ENCODE data around the gene ANKRD40.

The ANKRD40 gene

GRCh38 chr17:50667259-50668024 is 40.3 kb downstream of the ANKRD40 start:
- no peak for DNase-seq

GRCh38 chr17:50666316-50666715 is 41.4 kb downstream of the ANKRD40 start:
- no peak for DNase-seq

- no peak for DNase-seq
Observed at GRCh38 chr17:50665838-50666237, 41.9 kb downstream of the ANKRD40 start.

DNA sequence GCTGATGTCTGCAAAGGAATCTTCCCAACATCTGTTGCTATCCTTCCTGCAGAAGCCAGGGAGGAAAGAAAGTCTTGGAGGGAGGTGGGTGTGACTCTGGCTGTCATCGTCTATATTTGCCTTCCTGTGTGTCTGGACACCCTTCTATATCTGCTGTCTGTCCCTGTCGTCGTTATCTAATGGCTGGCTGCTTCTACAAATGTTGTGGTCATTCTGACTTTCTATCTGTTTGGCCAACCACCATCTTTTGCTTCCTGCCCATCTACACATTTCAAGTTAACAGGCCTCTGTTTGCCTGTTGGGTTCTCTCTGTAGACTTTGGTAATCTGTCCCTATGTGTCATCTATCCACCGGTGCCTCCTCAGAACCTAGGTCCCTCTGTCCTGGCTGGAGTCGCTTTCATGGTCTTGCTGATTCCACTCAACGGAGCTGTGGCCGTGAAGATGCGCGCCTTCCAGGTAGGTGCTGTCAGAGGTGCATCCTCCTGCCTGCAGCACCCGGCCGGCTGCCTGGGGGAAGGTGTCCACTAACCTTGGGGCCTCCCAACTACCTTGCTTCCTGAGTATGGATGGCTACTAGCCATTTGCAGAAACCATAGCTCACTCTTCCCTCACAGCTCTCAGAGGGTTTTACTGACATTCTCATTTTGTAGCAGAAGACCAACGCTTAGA is 42.8 kb downstream of the ANKRD40 start:
- no peak for DNase-seq

- DNase-seq, result no peak
Observed at GRCh38 chr17:50663812-50664374, 43.8 kb downstream of the ANKRD40 start.

DNA sequence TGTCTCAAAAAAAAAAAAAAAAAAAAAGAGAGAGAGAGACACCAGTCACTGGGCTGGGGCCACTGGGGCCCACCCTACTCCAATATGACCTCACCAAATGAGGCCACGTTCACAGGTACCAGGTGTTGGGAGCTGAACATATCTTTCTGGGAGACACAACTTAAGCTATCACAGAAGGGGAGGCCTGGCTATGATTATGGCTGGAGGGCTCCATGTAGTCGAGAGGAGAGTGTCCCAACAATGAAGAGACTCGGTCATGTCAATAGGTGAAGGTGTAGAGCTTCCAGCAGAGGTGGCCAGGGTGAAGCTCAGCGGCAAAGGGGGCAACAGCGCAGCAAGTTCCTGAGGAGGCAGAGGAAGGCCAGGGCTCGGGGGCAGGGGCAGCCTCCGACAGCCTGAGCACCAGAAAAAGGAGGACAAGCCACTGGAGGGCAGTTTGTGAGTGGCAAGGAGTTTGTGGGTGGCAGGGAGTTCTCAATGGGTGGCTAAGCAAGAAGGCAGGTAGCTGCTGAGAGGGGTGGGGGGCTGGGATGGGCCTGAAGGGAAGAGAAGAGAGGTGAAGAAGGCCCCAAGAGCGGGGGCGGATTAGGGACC is 45.0 kb downstream of the ANKRD40 start:
- DNase-seq, result no peak

- no peak for DNase-seq
Observed at GRCh38 chr17:50661795-50662391, 45.8 kb downstream of the ANKRD40 start.

GRCh38 chr17:50661348-50661747 is 46.4 kb downstream of the ANKRD40 start:
- DNase-seq, result no peak

DNA sequence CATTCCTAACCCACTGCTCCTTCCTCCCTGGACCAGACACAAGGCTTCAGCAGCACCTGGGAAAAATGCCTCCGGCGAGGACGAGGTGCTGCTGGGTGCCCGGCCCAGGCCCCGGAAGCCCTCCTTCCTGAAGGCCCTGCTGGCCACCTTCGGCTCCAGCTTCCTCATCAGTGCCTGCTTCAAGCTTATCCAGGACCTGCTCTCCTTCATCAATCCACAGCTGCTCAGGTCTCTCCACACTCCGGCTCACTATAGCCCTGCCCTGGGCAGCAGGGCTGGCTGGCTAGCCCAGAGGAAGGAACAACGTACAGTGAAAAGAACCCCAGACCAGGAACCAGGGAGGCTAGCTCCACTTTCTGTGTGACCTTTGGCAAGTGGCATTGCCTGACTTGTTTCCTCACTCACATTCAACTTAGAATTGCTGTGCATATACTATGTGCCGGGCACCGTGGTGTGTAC is 46.8 kb downstream of the ANKRD40 start:
- DNase-seq, result no peak

DNA sequence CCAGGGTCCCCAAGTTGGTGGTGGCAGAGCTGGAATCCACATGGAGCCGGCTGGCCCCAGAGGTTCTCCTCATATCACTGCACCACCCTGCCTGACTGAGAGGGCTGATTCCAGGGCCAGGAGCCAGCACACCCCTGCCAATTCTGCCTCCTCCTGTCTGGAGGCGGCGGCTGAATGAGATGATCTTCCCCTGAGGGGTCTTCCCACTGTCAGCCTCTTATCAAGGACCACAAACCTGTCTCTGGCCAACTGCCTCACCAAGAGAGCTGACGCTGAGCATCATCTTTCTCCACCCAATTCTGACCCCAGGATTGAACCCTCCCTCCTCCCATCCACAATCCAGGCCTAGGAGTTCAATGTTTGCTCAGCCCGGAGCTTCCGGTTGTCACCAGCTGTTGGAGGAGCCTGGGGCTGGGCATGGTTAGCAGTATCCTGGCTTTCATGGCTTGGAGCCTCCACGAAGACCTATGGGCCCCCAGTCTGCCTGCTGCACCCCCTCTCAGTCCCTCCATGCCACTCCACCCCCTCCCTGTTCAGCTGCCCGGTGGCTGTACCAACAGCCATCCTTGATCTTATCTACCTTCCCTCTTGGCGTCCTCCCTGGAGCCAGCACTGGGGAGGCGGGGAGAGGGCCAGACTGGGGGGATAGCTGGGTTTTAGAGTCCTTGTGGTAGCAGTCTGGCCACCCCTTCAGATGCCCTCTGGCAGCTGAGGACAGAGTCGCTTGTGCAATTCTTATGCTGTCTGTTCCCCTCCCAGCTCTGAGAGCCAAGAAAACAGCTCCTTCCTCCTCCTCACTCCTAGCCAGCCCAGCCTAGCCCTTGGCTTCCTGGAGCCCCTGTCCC is 47.5 kb downstream of the ANKRD40 start:
- DNase-seq, result no peak

GRCh38 chr17:50659179-50659578 is 48.5 kb downstream of the ANKRD40 start:
- no peak for DNase-seq

DNA sequence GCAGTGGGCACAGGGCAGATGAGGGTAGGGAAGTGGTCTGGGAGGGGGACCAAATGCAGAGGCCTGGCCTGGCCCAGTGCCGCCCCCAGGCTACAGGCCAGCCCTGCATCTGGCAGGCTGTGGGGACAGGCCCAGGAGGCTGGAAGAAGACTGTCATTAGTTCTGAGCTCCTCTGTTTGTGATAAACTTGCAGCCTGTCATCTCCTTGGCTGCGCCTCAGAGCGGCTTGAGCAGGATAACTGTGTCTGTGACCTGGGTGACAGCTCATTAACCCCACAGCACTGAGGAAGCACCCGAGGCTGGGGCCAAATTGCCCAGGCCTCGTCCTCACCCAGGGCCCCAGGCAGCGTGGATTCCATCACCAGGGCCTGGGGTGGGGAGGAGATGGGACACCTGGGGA is 49.1 kb downstream of the ANKRD40 start:
- no peak for DNase-seq

GRCh38 chr17:50657627-50658026 is 50.1 kb downstream of the ANKRD40 start:
- no peak for DNase-seq

DNA sequence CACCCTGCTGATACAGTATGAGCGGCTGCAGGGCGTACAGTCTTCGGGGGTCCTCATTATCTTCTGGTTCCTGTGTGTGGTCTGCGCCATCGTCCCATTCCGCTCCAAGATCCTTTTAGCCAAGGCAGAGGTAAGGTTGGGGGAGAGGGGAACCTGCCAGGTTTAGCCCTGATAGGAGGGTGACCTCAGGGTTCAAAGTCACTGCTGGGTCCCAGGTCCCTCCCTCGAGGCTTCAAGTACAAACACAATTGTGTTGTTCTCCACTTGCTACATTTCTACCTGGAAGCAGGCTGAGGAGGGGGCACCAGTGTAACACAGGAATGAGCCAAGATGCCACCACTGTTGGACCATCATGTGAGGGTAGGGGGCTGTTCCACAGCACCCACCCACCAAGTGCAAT is 50.7 kb downstream of the ANKRD40 start:
- DNase-seq, result no peak

DNA sequence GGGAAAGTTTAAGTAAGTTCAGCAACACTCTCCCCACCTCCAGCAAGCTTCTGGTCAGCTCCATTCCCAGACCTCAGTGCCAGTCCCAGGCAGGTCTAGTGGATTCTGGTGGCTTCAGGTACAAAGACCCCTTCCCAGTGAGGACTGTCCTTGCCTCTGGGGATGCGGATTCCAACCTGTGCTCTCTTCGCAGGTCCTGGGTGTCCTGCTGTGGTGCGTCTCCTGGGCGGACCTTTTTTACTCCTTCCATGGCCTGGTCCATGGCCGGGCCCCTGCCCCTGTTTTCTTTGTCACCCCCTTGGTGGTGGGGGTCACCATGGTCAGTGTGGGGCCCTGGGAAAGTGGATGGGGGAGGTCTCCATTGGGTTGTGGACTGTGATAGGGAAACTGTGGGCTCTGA is 51.2 kb downstream of the ANKRD40 start:
- no peak for DNase-seq

DNA sequence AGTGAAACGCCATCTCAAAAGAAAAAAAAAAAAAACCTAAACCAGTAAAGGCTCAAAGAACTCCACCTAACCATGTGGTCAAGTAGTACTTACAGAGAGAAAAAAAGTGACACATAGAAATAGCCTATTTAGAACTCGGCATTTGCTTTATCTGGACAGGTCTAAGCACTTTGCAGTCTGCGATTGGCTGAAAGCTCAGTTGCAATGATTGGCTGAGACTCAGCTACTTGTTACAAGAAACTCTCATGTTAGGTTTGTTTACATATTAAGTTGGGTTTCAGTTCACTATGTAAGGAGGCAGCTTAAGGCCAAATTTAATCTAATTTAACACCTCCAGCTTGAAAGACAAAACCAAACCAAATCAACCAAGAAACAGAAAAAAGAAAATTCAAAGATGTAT is 54.0 kb downstream of the ANKRD40 start:
- no peak for DNase-seq

- no peak for DNase-seq
Observed at GRCh38 chr17:50651661-50652060, 56.1 kb downstream of the ANKRD40 start.

- DNase-seq, result no peak
Observed at GRCh38 chr17:50649042-50649908, 58.4 kb downstream of the ANKRD40 start.

DNA sequence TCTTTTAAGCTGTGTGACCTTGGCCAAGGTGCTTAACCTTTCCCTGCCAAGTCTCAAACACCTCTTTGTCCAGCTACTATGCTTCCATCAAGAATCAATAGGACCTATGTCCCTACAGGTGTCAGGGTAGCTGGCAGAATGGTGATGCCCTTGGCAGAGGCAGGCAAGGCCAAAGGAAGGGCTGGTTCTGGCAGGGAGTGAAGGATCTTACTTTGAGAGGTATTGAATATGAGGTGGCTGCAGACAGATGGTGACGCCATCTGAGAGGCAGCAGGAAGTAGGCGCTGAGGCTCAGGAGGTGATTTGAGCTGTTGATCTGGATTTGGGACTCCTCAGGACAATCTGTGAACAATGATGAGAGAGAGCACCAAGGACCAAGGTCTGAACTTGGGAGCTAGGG is 60.5 kb downstream of the ANKRD40 start:
- DNase-seq, result no peak

GRCh38 chr17:50645748-50646682 is 61.7 kb downstream of the ANKRD40 start:
- no peak for DNase-seq

Data from NCI-H1417 treated with DMSO at 0.1 percent for 48 hours (cell line).